ENCODE results near the gene GGA2. TPM values are rescaled to one million over a fixed set of nuclear protein-coding genes. Genes with fewer than 3 reads are reported as not detected.

GGA2 gene
- total RNA-seq, 6 experiments from 2014 or later: 28.1 to 38.0 (median 35.7) TPM

DNA sequence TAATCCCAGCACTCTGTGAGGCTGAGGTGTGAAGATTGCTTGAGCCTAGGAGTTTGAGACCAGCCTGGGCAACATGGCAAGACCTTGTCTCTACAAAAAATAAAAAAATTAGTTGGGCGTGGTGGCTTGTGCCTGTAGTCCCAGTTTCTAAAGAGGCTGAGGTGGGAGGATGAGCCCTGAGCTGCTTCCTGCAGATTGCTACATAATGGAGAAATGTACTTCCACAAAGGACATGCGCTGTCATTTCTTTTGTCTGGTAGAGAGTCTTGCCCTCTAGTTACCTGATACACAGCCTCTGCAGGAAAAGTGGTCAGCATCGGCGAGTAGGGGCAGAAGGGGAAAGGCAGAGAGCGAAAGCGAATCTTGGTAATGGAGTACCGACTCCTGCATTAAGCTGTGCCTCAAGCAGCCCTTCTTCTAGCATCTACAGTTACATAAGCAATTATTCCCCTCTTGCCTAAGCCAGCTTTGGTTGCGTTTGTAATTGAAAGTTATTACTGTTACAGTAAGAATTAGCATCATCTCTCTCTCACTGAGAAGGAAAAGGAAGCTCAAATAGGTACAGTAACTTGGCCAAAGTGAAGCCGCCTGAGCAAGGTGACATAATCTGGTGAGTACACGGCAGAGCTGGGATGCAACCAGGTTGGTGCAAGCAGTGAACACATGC lies 18.5 kb upstream of the GGA2 start:
- TF ChIP-seq, protein P1, sequence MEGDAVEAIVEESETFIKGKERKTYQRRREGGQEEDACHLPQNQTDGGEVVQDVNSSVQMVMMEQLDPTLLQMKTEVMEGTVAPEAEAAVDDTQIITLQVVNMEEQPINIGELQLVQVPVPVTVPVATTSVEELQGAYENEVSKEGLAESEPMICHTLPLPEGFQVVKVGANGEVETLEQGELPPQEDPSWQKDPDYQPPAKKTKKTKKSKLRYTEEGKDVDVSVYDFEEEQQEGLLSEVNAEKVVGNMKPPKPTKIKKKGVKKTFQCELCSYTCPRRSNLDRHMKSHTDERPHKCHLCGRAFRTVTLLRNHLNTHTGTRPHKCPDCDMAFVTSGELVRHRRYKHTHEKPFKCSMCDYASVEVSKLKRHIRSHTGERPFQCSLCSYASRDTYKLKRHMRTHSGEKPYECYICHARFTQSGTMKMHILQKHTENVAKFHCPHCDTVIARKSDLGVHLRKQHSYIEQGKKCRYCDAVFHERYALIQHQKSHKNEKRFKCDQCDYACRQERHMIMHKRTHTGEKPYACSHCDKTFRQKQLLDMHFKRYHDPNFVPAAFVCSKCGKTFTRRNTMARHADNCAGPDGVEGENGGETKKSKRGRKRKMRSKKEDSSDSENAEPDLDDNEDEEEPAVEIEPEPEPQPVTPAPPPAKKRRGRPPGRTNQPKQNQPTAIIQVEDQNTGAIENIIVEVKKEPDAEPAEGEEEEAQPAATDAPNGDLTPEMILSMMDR (IDR thresholded peaks at IDR 0.05): no peak
- Mint-ChIP-seq H3K27me3 (ENCODE audit: insufficient read depth) (no peaks in the 10 kb centered on the region), H3K36me3 (ENCODE audit: low read depth) (peaks cover 6% of the 10 kb centered on the region), H3K4me3 (no peak overlapping the region), H3K9me3 (no peaks in the 10 kb centered on the region), H3K27ac (no peak overlapping the region), H3K4me1 (ENCODE audit: low read depth) (no peaks in the 10 kb centered on the region)
- no peak for DNase-seq

DNA sequence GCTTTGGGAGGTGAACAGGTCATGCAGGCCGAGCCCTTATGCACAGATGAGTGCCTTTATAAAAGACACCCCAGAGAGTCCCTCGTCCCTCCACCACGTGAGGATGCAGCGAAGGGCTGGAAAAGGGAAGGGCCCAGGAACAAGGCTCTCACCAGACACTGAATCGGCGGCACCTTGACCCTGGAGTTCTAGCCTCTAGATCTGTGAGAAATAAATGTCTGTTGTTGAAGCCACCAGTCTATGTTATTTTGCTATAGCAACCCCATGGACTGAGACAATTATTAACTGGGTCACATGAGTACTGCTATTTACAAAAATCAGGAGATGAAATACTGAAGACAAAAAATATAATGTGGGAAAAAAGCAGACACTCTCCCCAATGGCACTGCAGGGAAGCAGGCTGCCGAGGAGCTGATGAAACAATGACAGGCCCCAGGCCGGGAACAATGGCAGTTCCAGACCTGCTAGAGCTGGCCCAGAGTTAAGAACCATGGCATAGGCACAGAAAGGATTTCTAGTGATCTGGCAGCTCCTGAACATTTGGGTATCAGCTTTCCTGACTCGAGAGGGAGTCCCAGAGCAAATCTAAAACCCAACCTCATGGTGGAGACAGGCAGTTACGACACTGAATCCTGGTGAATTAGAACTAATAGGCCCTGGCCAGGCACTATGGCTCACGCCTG lies 17.8 kb upstream of the GGA2 start:
- no peaks in the 10 kb centered on the region for H3K9me3 Mint-ChIP-seq
- peaks cover 1% of the 10 kb centered on the region; the same call in 1 of the 2 replicates for H3K27me3 Mint-ChIP-seq (ENCODE audit: insufficient read depth)
- peaks cover 10% of the 10 kb centered on the region for H3K36me3 Mint-ChIP-seq (ENCODE audit: low read depth)
- no peak overlapping the region for H3K27ac Mint-ChIP-seq
- no peaks in the 10 kb centered on the region for H3K4me1 Mint-ChIP-seq (ENCODE audit: low read depth)
- no peak for DNase-seq
- no peak overlapping the region for H3K4me3 Mint-ChIP-seq
- TF ChIP-seq, protein P1 (IDR thresholded peaks at IDR 0.05): no peak

DNA sequence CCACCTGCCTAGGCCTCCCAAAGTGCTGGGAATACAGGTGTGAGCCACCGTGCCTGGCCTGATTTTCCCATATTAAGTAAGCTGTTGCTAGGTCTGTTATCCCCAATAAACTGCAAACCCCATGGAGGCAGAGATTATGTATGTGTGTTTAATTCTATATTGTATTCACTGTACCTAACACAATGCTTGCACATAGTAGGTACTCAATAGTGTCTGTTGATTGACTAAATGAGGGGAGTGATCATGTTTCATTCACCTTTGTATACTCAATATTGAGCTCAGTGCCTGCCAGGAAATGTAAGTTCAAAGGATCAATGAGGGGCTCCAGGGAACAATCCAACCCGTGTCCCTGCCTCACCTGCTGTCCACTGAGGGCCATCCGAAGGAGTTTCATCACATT lies 14.6 kb upstream of the GGA2 start:
- TF ChIP-seq, protein P1 (IDR thresholded peaks at IDR 0.05): no peak
- H3K36me3 Mint-ChIP-seq (ENCODE audit: low read depth): peaks cover 33% of the 10 kb centered on the region

DNA sequence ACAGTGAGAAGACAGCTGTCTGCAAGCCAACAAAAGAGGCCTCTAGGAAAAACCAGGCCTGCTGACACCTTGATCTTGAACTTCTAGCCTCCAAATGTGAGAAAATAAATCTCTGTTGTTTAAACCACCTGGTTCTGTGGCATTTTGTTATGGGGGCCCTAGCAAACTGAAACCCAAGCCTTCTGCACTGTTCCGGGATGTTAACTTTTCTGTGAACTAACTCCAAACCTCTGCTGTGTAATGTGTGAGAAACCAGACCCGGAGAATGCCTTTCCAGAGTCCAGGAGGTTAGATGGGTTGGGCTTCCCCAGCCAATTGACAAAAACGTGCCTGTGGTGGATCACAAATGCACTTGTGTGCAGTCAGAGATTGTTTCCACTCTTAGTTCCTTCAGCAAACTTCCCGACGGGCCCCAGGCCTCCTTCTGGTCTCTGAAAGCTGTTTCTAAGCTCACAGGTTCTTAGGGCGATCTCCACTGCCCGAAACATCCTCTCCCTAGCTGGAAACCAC lies 13.6 kb upstream of the GGA2 start:
- no peak overlapping the region for H3K4me3 Mint-ChIP-seq
- H3K27ac Mint-ChIP-seq: no peak overlapping the region
- no peaks in the 10 kb centered on the region for H3K4me1 Mint-ChIP-seq (ENCODE audit: low read depth)
- no peaks in the 10 kb centered on the region for H3K9me3 Mint-ChIP-seq
- H3K27me3 Mint-ChIP-seq (ENCODE audit: insufficient read depth): peaks cover 1% of the 10 kb centered on the region
- TF ChIP-seq, protein P1 (IDR thresholded peaks at IDR 0.05): no peak
- DNase-seq: no peak
- peaks cover 42% of the 10 kb centered on the region for H3K36me3 Mint-ChIP-seq (ENCODE audit: low read depth)

More for the DNA sequence above, 14.6 kb upstream of the GGA2 start:
- H3K9me3 Mint-ChIP-seq: no peaks in the 10 kb centered on the region
- H3K4me3 Mint-ChIP-seq: no peak overlapping the region
- peaks cover 1% of the 10 kb centered on the region; the same call in 1 of the 2 replicates for H3K27me3 Mint-ChIP-seq (ENCODE audit: insufficient read depth)
- no peak overlapping the region for H3K27ac Mint-ChIP-seq
- no peak for DNase-seq
- no peaks in the 10 kb centered on the region for H3K4me1 Mint-ChIP-seq (ENCODE audit: low read depth)

DNA sequence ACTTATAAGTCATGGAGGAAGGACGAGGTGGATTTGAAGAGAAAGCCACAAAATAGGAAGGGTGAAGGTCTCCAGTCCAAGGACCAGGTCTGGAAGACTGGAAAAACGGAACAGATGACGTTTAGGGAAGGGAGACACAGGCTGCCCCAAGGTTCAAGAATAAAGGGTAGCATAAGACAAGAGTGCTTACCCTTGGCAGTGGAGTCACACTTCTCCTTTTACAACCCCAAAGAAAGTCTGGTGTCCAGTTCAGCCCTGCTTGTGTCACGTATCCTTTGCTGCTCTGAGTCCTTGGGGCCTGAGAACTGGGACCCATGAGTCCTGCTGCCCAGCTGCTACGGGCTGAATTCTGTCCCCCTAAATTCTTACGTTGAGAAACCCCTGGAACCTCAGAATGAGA lies 13.0 kb upstream of the GGA2 start:
- Mint-ChIP-seq H3K4me1 (ENCODE audit: low read depth) (no peaks in the 10 kb centered on the region), H3K36me3 (ENCODE audit: low read depth) (peaks cover 41% of the 10 kb centered on the region), H3K9me3 (no peaks in the 10 kb centered on the region), H3K27ac (no peak overlapping the region), H3K27me3 (ENCODE audit: insufficient read depth) (peaks cover 1% of the 10 kb centered on the region), H3K4me3 (no peak overlapping the region)
- DNase-seq: no peak
- TF ChIP-seq, protein P1 (IDR thresholded peaks at IDR 0.05): no peak

All from HFFc6 (cell line).